Stimulated activated CD8-positive, alpha-beta memory T cell treated with anti-CD3 and anti-CD28 coated beads, Interleukin-7, amount 100 ng/mL, for 1 hour (primary cell): Measurements from ENCODE around the gene SLC9B2.
"Not testable (repeated sequence)": the region's sequence is repeated elsewhere in the genome, so short reads cannot be mapped to it uniquely, and the experiment has no call there.

Experiments used
- DNase-seq, 2 donors: peaks; one replicate each; pipeline ENCODE4 v3.0.0-alpha.2; 2020; ENCODE audit warnings: low read depth in 2 of 2

SLC9B2 gene

GRCh38 chr4:103019308-103020124 is 57.0 kb downstream of the SLC9B2 start, which contains the start of gene SLC9B1:
SLC9B1 (minus strand) TSS chr4:103019705; CDS start chr4:102991711, 27,994 bp downstream.
- peak; percentile 83 to 89 for DNase-seq

DNA sequence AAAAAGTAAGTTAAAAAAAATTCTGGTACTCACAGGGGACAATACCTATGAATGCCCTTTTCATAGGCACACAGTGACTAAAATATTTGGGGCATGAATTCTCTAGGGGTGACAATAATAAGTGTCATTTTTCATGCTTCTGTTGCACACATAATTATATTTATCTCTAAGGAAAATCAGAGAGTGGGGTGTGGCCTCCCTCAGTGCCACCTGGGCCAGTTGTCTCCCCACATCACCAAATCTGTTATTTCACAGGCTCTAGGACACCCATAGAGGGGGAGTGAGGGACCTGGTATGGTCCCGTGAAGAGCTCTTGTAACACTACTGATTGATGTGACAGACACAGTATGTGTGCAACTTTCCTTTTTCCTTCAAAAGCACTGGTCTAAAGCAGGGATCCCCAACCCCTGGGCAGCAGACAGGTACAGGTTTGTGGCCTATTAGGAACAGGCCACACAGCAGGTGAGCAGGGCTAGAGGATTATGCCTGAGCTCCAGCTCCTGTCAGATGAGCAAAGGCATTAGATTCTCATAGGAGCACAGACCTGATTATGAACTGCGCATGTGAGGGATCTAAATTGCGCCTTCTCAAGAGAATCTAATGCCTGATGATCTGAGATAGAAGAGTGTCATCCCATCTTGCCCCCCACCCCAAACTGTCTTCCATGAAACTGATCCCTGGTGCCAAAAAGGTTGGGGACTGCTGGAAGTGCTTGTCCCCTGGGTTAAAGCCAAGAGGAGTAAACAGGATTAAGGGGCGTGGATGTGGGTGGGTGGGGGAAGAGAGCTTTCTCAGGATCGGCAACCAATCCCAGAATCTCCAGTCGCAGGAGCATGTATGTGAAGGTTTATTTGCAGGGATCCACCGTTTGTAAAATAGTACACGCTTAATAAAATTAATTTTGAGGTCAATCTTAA is 57.9 kb downstream of the SLC9B2 start:
- no peak for DNase-seq

GRCh38 chr4:103012551-103012950 is 64.0 kb downstream of the SLC9B2 start:
- DNase-seq: no peak

GRCh38 chr4:103012060-103012459 is 64.5 kb downstream of the SLC9B2 start:
- no peak for DNase-seq

GRCh38 chr4:103011378-103012025 is 65.1 kb downstream of the SLC9B2 start:
- DNase-seq: no peak

- no peak for DNase-seq
These were observed 65.8 kb downstream of the SLC9B2 start for GRCh38 chr4:103010804-103011203.

GRCh38 chr4:103008875-103009729 is 67.5 kb downstream of the SLC9B2 start:
- DNase-seq: no peak

DNA sequence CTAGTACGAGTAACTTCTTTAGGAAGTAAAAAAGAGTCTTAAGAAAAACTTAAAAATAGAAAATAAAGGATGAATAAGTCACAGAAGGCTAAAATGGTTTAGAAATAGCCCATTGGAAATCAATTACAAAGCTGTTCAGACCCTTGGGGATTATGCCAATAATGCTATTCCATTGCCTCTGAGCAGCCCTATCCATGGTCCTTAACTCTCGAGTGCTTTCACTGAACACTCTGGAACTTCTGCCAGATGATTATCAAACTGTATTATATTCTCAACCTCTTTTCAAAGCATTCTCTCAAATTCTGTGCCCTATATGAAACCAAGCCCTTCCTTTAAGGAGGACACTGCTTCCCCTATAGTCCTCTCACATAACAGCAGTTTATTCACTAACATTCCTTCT is 74.0 kb downstream of the SLC9B2 start:
- no peak for DNase-seq

DNA sequence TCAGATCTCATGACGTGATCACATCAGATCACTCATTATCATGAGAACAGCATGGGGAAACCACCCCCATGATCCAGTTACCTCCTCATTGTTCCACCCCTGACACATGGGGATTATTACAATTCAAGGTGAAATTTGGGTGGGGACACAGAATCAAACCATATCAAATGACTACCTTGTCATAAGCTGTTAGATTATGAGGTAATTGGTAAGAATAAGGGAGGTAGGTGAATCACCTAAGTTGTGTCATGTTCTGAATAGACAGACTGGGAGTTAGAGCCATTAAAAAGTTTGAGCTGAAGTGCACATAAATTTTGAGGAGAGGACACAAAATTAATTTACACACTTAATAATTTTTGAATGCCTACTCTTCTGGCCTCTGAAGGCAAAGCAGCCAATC is 81.8 kb downstream of the SLC9B2 start:
- DNase-seq: no peak

DNA sequence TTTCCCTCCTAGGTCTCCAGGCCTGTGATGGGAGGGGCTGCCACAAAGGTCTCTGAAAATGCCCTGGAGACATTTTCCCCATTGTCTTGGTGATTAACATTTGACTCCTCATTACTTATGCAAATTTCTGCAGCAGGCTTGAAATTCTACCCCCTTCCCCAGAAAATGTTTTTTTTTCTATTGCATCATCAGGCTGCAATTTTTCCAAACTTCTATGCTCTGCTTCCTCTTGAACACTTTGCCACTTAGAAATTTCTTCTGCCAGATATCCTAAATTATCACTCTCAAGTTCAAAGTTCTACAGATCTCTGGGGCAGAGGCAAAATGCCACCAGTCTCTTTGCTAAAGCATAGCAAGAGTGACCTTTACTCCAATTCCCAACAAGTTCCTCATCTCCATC is 82.6 kb downstream of the SLC9B2 start:
- DNase-seq: not testable (repeated sequence)

- DNase-seq: no peak
These were observed 88.0 kb downstream of the SLC9B2 start for GRCh38 chr4:102988429-102989020.

- DNase-seq: no peak
These were observed 95.6 kb downstream of the SLC9B2 start for GRCh38 chr4:102981005-102981404.
